ENCODE data around the gene OR2S2. TPM values are rescaled to one million over a fixed set of nuclear protein-coding genes. Genes with fewer than 3 reads are reported as not detected.

The OR2S2 gene
- total RNA-seq, 1 experiment from 2014 or later = not detected

- Histone ChIP-seq H3K79me2 (ENCODE audit: low read length) (no peaks in the 10 kb centered on the region), H3F3A (ENCODE audit: low read length, unreplicated experiment) (no peaks in the 10 kb centered on the region), H4K20me1 (ENCODE audit: low read length) (no peaks in the 10 kb centered on the region), H3K4me3 (ENCODE audit: low read length) (no peak overlapping the region), H3K9ac (ENCODE audit: low read length) (no peak overlapping the region), H3K9me3 (ENCODE audit: low read length) (no peaks in the 10 kb centered on the region), H2AFZ (ENCODE audit: low read length) (no peak overlapping the region), H3K36me3 (ENCODE audit: low read depth, low read length) (no peaks in the 10 kb centered on the region), H3K4me2 (ENCODE audit: low read length) (no peak overlapping the region), H3K4me1 (ENCODE audit: insufficient read depth, low read length) (no peaks in the 10 kb centered on the region), H3K27me3 (ENCODE audit: low read length) (peaks cover 7% of the 10 kb centered on the region; the same call in 1 of the 2 replicates), H3K9me2 (replicated peaks; ENCODE audit: low read length) (no peaks in the 10 kb centered on the region), H3K27ac (ENCODE audit: low read length) (no peak overlapping the region)
- TF ChIP-seq EZH2phosphoT487 (IDR thresholded peaks at IDR 0.05; ENCODE audit: borderline replicate concordance, low read length) = no peak
- no peak for TF ChIP-seq EZH2 (IDR thresholded peaks at IDR 0.05; ENCODE audit: low read length, unreplicated experiment)
- no peak for TF ChIP-seq CTCF (conservative IDR thresholded peaks at IDR 0.05; ENCODE audit: low read depth, low read length)
- DNase-seq (no peak), ATAC-seq (no peak)
- intact Hi-C loops (cut with micrococcal nuclease) = no loop called here
- ChIA-PET POLR2A (ENCODE audit: unreplicated experiment) (no interaction called here), CTCF (no interaction called here)
- no TSS peak for BruUV-seq (replicated peaks)
Observed at GRCh38 chr9:35974800-35975199, 16.8 kb upstream of the OR2S2 start.

- TF ChIP-seq CTCF (conservative IDR thresholded peaks at IDR 0.05; ENCODE audit: low read depth, low read length) (no peak), EZH2 (IDR thresholded peaks at IDR 0.05; ENCODE audit: low read length, unreplicated experiment) (no peak), EZH2phosphoT487 (IDR thresholded peaks at IDR 0.05; ENCODE audit: borderline replicate concordance, low read length) (no peak)
- CTCF ChIA-PET = no interaction called here
Observed at GRCh38 chr9:35972093-35972492, 14.1 kb upstream of the OR2S2 start.

GRCh38 chr9:35967042-35967441, 9.1 kb upstream of the OR2S2 start:
- BruUV-seq (replicated peaks) = no TSS peak
- Histone ChIP-seq H3K36me3 (ENCODE audit: low read depth, low read length) (no peaks in the 10 kb centered on the region), H3F3A (ENCODE audit: low read length, unreplicated experiment) (no peaks in the 10 kb centered on the region), H3K9me2 (replicated peaks; ENCODE audit: low read length) (no peaks in the 10 kb centered on the region), H3K27ac (ENCODE audit: low read length) (no peak overlapping the region), H2AFZ (ENCODE audit: low read length) (no peak overlapping the region), H3K9ac (ENCODE audit: low read length) (no peak overlapping the region), H3K4me2 (ENCODE audit: low read length) (no peak overlapping the region), H4K20me1 (ENCODE audit: low read length) (no peaks in the 10 kb centered on the region), H3K79me2 (ENCODE audit: low read length) (no peaks in the 10 kb centered on the region), H3K9me3 (ENCODE audit: low read length) (no peaks in the 10 kb centered on the region), H3K4me1 (ENCODE audit: insufficient read depth, low read length) (no peaks in the 10 kb centered on the region; the same call in 1 of the 2 replicates), H3K27me3 (ENCODE audit: low read length) (no peaks in the 10 kb centered on the region), H3K4me3 (ENCODE audit: low read length) (no peak overlapping the region)
- intact Hi-C loops (cut with micrococcal nuclease) = no loop called here
- DNase-seq (no peak), ATAC-seq (no peak)
- CTCF ChIA-PET = no interaction called here
- POLR2A ChIA-PET (ENCODE audit: unreplicated experiment) = no interaction called here
- TF ChIP-seq CTCF (conservative IDR thresholded peaks at IDR 0.05; ENCODE audit: low read depth, low read length) = no peak
- TF ChIP-seq EZH2 (IDR thresholded peaks at IDR 0.05; ENCODE audit: low read length, unreplicated experiment) = no peak
- no peak for TF ChIP-seq EZH2phosphoT487 (IDR thresholded peaks at IDR 0.05; ENCODE audit: borderline replicate concordance, low read length)

More at GRCh38 chr9:35972093-35972492, 14.1 kb upstream of the OR2S2 start:
- no peaks in the 10 kb centered on the region for H3K27me3 ChIP-seq (ENCODE audit: low read length)
- no peaks in the 10 kb centered on the region for H3K4me1 ChIP-seq (ENCODE audit: insufficient read depth, low read length)
- H3K9ac ChIP-seq (ENCODE audit: low read length) = no peak overlapping the region
- H2AFZ ChIP-seq (ENCODE audit: low read length) = no peak overlapping the region
- DNase-seq = no peak
- no peaks in the 10 kb centered on the region for H3K9me3 ChIP-seq (ENCODE audit: low read length)
- H3K27ac ChIP-seq (ENCODE audit: low read length) = no peak overlapping the region
- BruUV-seq (replicated peaks) = no TSS peak
- no peak overlapping the region for H3K4me2 ChIP-seq (ENCODE audit: low read length)
- H3K4me3 ChIP-seq (ENCODE audit: low read length) = no peak overlapping the region
- no peaks in the 10 kb centered on the region for H3K79me2 ChIP-seq (ENCODE audit: low read length)
- H3K9me2 ChIP-seq (replicated peaks; ENCODE audit: low read length) = no peaks in the 10 kb centered on the region
- no peak for ATAC-seq
- H4K20me1 ChIP-seq (ENCODE audit: low read length) = no peaks in the 10 kb centered on the region
- intact Hi-C loops (cut with micrococcal nuclease) = no loop called here
- no peaks in the 10 kb centered on the region for H3K36me3 ChIP-seq (ENCODE audit: low read depth, low read length)
- POLR2A ChIA-PET (ENCODE audit: unreplicated experiment) = no interaction called here
- no peaks in the 10 kb centered on the region for H3F3A ChIP-seq (ENCODE audit: low read length, unreplicated experiment)
